ENCODE data around the gene TMEM168.

The TMEM168 gene

GRCh38 chr7:112714917-112715316 is 75.3 kb downstream of the TMEM168 start:
- DNase-seq = no peak
